Measurements from ENCODE around the gene MTUS2.
A peak's percentile ranks its signal among the peaks of the same experiment; 100 is the strongest.

MTUS2 gene

DNA sequence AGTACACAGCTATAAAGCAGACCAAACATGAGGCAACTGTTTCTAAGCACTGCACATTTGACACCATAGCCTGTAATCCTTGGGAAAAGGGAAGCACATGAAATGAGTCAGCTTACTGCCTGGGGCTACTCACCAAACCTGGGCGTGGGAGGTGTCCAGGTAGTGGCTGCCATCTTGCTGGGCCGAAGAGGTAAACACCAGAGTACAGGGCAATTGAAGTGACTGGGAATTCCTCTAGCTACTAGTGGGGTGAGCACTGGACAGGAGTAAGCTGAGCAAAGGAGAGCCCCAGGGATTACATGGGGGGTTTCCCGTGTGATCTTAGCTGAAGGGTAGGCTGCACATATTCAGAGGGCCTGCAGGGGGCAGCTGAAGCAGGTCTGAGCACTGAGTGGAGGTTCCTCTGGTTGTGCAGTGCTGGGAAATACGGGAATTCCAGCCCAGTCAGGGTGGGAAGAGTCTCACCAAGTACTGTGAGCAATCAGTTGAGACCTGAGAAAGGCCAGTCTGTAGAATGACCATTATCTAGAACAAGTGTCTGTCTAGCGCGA, 634.9 kb downstream of the MTUS2 start:
- Histone ChIP-seq H3F3A (ENCODE audit: control insufficient read depth, insufficient read depth) (no peaks in the 10 kb centered on the region), H3K79me2 (ENCODE audit: control insufficient read depth, low read length) (no peaks in the 10 kb centered on the region), H3K27ac (ENCODE audit: low read depth, low read length) (no peak overlapping the region), H3K4me2 (ENCODE audit: low read length) (no peak overlapping the region), H3K4me3 (ENCODE audit: low read length) (no peak overlapping the region), H3K9me3 (ENCODE audit: control insufficient read depth, insufficient read depth, low read length) (no peaks in the 10 kb centered on the region), H4K20me1 (ENCODE audit: control insufficient read depth, insufficient read depth, low read depth, low read length) (no peaks in the 10 kb centered on the region), H3K4me1 (ENCODE audit: control insufficient read depth, low read length) (no peaks in the 10 kb centered on the region), H3K36me3 (ENCODE audit: control insufficient read depth, low read length) (no peaks in the 10 kb centered on the region), H3K27me3 (ENCODE audit: control insufficient read depth, low read length) (peaks cover 10% of the 10 kb centered on the region), H3K9me2 (replicated peaks; ENCODE audit: control insufficient read depth, low read length) (no peaks in the 10 kb centered on the region)
- no peak for TF ChIP-seq EZH2phosphoT487 (IDR thresholded peaks at IDR 0.05; ENCODE audit: borderline replicate concordance, low read length)
- TF ChIP-seq, protein P1, sequence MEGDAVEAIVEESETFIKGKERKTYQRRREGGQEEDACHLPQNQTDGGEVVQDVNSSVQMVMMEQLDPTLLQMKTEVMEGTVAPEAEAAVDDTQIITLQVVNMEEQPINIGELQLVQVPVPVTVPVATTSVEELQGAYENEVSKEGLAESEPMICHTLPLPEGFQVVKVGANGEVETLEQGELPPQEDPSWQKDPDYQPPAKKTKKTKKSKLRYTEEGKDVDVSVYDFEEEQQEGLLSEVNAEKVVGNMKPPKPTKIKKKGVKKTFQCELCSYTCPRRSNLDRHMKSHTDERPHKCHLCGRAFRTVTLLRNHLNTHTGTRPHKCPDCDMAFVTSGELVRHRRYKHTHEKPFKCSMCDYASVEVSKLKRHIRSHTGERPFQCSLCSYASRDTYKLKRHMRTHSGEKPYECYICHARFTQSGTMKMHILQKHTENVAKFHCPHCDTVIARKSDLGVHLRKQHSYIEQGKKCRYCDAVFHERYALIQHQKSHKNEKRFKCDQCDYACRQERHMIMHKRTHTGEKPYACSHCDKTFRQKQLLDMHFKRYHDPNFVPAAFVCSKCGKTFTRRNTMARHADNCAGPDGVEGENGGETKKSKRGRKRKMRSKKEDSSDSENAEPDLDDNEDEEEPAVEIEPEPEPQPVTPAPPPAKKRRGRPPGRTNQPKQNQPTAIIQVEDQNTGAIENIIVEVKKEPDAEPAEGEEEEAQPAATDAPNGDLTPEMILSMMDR (IDR thresholded peaks at IDR 0.05; ENCODE audit: low read depth, low read length, poor library complexity, severe bottlenecking) = peak; percentile 85

DNA sequence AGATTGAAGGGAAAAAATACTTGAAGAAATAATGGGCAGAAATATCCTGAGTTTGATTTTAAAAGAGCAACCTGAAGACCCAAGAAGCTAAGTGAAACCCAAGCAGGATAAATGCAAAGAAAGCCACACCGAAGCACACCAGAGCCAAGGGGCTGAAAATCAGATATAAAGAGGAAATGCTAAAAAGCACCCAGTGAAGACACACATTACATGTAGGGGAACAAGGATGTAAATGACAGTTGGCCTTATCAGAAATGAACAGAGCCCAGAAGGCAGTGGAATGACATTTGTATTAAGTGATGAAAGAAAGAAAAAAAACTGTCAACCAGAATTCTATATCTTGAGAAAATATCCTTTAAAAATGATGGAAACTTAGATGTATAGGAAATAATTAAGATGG, 636.3 kb downstream of the MTUS2 start:
- Histone ChIP-seq H3K4me1 (ENCODE audit: control insufficient read depth, low read length) (no peaks in the 10 kb centered on the region), H3K27me3 (ENCODE audit: control insufficient read depth, low read length) (peaks cover 13% of the 10 kb centered on the region), H3K4me2 (ENCODE audit: low read length) (no peak overlapping the region), H3K4me3 (ENCODE audit: low read length) (no peak overlapping the region), H3K9me2 (replicated peaks; ENCODE audit: control insufficient read depth, low read length) (no peaks in the 10 kb centered on the region), H3F3A (ENCODE audit: control insufficient read depth, insufficient read depth) (no peaks in the 10 kb centered on the region), H3K9me3 (ENCODE audit: control insufficient read depth, insufficient read depth, low read length) (no peaks in the 10 kb centered on the region), H3K79me2 (ENCODE audit: control insufficient read depth, low read length) (no peaks in the 10 kb centered on the region), H4K20me1 (ENCODE audit: control insufficient read depth, insufficient read depth, low read depth, low read length) (no peaks in the 10 kb centered on the region), H3K27ac (ENCODE audit: low read depth, low read length) (no peak overlapping the region), H3K36me3 (ENCODE audit: control insufficient read depth, low read length) (no peaks in the 10 kb centered on the region)
- no peak for TF ChIP-seq EZH2phosphoT487 (IDR thresholded peaks at IDR 0.05; ENCODE audit: borderline replicate concordance, low read length)
- TF ChIP-seq, protein P1 (IDR thresholded peaks at IDR 0.05; ENCODE audit: low read depth, low read length, poor library complexity, severe bottlenecking) = no peak

DNA sequence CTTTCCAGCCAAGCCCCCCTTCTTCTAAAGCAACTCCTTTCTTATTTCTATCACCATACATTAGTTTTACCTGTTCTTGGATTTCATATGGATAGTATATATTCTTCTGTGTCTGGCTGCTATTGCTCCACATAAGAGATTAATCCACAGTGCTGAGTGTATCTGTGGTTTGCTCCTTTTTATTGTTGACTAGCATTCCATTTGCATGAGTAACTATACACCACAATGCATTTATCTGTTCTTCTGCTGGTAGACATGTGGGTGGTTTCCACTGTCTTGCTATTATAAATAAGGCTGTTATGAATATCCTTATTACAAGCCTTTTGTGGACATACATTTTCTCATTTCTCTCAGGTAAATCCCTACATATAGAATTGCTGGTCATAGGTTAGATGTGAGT, 637.2 kb downstream of the MTUS2 start:
- peaks cover 19% of the 10 kb centered on the region for H3K27me3 ChIP-seq (ENCODE audit: control insufficient read depth, low read length)
- no peaks in the 10 kb centered on the region for H3K36me3 ChIP-seq (ENCODE audit: control insufficient read depth, low read length)
- no peak overlapping the region for H3K4me2 ChIP-seq (ENCODE audit: low read length)
- H3K27ac ChIP-seq (ENCODE audit: low read depth, low read length) = no peak overlapping the region
- no peaks in the 10 kb centered on the region for H3K4me1 ChIP-seq (ENCODE audit: control insufficient read depth, low read length)
- no peaks in the 10 kb centered on the region for H3K79me2 ChIP-seq (ENCODE audit: control insufficient read depth, low read length)
- no peaks in the 10 kb centered on the region for H3K9me2 ChIP-seq (replicated peaks; ENCODE audit: control insufficient read depth, low read length)
- no peak overlapping the region for H3K4me3 ChIP-seq (ENCODE audit: low read length)
- no peaks in the 10 kb centered on the region for H4K20me1 ChIP-seq (ENCODE audit: control insufficient read depth, insufficient read depth, low read depth, low read length)
- H3K9me3 ChIP-seq (ENCODE audit: control insufficient read depth, insufficient read depth, low read length) = no peaks in the 10 kb centered on the region
- no peak for TF ChIP-seq EZH2phosphoT487 (IDR thresholded peaks at IDR 0.05; ENCODE audit: borderline replicate concordance, low read length)
- TF ChIP-seq, protein P1 (IDR thresholded peaks at IDR 0.05; ENCODE audit: low read depth, low read length, poor library complexity, severe bottlenecking) = no peak
- no peaks in the 10 kb centered on the region for H3F3A ChIP-seq (ENCODE audit: control insufficient read depth, insufficient read depth)

Measured in DOHH2 (cell line).